GDM1 (cell line): Measurements from ENCODE around the gene LMBR1L.

ENCODE experiments used
- DNase-seq: peaks from one replicate; lab custom pipeline; 2025; lab: John Stamatoyannopoulos, UW

Gene LMBR1L

DNA sequence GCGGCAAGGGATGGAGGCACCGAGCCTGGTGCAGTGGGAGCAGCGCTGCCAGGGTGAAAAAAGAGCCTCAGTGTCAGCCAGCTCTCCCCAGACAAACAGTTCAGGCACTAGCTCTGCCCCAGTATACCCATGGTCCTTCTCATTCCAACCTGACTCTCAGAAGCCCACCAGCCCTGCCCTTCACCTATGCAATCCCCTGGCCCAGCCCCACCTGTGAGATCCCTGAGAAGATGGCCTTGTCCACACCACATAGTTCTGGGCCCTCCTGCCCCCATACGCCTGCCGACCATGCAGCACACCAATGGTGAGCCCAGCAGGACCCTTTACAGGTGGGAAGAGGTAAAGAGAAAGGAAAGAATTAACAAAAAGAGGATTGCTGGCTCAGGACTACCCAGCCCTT lies 56.6 kb downstream of the LMBR1L start:
- DNase-seq, result no peak

DNA sequence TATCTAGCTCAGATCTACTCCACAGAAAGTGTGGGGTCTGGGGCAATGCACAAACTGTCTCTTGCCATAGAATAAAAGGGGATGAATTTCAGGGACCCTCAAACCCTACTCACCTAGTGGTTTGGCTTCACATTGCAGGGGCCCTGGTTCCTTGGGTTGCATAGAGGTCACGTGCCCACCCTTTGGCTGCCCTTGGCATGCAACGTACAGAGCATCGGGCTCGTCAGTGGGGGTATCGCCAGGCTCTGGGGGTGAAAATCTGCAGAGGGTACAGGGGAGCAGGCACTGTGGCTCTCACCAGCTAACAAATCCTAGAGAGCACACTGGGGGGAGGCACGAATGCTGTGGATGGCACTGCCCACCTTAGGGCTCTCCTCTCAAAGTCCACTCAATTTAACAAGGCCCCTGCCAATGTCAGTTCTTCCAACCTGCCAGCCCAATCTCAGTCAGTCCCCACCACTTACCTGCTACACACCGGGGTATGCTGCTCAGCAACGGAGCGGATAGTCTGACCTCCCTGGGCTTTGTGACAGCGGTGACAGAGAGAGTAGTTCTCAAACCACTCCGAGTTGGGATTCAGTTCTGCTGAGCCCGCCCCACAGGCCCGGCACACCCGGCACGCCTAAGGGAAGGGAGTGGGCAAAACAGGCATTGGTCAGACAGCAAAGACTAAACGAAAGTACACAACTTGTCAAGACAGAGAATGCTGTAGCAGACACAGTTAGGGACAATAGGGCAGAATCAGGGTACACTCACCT lies 58.0 kb downstream of the LMBR1L start:
- DNase-seq, result no peak

DNA sequence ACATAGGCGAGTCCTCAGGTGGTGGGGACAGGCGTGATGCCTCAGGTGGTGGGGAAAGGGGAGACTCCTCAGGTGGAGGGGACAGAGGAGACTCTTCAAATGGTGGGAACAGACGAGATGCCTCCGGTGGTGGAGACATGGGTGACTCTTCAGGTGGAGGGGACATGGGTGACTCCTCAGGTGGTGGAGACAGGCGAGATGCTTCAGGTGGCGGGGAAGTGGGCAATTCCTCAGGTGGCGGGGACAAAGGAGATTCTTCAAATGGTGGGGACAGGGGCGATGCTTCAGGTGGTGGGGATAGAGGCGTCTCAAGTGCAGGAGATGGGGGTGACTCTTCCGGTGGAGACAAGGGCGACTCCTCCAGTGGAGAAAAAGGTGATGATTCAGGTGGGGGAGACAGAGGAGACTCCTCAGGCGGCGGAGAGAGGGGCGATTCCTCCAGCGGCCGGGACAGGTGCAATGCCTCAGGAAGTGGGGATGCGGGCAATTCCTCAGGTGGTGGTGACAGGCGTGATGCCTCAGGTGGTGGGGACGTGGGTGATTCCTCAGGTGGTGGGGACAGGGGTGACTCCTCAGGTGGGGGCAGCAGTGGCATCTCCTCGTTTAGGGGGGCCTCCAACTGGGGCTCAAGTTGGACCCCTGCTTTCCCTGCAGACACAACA lies 58.7 kb downstream of the LMBR1L start:
- DNase-seq, result no peak

DNA sequence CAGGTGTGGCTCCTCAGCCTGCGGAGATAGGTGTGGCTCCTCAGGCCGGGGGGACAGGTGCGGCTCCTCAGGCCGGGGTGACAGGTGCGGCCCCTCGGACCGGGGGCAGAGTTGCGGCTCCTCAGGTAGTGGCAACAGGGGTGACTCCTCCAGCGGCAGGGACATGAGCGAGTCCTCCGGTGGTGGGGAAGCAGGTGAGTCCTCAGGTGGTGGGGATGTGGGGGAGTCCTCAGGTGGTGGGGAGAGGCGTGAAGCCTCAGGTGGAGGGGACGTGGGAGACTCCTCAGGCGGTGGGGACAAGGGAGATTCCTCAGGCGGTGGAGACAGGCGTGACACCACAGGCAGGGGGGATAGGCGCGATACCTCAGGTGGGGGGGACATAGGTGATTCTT lies 59.3 kb downstream of the LMBR1L start:
- DNase-seq, result no peak

DNA sequence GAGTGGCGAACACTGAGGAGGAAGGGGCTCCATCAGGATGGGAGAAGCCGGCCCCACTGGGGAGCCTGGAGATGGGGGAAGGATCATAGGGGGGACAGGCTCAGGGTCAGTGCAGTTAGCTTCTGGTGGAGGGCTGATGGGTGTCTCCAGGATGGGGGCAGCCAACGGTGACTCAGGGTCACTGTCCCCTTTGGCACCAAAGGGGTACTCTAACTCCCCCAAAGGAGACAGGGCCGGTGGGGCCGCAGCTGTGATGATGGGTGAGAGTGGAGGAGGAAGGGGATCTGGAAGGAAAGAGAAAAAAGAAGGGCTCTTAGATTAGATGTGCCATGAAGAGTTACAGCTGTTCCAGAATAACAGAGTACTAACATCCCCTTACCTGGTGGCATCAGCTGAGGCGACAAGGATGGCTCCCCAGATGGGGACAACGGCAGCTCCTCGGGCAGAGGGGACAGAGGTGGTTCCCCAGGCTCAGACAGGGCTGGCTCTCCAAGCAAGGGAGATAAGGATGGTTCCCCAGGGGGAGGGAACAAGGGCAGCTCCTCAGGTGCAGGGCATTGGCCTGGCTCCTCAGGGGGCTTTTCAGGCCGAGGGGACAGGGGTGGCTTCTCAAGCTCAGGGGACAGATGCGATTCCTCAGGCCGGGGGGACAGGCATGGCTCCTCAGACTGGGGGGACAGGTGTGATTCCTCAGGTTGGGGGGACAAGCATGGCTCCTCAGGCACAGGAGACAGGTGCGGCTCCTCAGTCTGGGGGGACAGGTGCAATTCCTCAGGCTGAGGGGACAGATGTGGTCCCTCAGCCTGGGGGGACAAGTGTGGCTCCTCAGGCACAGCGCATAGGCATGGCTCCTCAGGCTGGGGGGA lies 59.9 kb downstream of the LMBR1L start:
- no peak for DNase-seq

DNA sequence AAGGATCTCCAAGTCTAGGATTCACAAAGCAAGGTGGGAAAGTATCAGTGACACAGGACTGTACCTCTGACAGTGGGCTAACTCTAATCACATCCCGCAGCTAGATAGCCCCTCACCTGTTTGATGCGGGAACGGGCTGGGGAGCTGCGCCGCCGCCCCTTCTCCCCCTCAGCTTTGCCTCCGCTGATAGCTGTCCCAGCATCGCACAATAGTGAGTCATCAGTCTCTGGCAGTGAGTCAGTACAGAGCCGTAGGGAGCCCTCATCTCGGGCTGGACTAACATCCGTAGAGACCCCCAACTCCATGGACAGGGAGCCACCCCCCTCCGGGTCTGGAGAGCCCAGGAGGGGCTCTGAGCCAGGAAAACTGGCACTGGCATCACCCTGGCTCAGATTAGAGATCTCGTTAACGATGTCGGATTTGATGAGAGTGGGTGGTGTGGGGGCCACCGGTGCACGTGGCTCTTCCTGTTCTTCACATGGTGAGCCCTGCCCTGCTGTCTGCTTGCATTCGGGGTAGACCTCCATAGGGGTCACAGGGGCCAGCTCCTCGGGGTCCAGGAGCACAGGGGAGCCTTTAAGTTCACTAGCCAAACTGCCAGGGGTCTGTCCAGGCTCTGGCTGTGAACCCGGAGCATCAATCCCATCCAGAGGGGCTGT lies 61.0 kb downstream of the LMBR1L start:
- no peak for DNase-seq

DNA sequence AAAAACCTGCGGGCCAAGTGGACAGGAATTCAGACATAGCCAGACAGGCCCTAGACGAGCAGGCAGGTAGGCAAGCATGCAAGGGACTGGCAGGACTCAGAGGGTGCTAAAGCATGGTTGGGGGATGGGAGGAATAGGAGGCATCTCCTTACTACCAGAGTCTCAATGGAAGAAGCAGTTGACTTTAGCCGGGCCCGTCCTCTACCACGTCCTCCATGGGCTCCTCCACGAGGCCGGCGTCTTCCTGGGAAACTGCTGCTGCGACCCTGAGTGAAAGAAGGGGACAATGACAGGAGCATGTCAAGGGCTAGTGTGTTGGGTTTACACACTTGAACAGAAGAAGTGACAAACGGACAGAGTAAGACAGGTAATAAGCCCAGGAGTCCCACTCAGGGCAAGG lies 61.7 kb downstream of the LMBR1L start:
- no peak for DNase-seq
